ENCODE results near the gene PATE2. TPM values are rescaled to one million over a fixed set of nuclear protein-coding genes. Genes with fewer than 3 reads are reported as not detected.

Gene PATE2
- total and polyA plus RNA-seq, 2 of the 13 experiments (the other 11 are each of a cell fraction or from before 2014, with no cell fraction given) = not detected

DNA sequence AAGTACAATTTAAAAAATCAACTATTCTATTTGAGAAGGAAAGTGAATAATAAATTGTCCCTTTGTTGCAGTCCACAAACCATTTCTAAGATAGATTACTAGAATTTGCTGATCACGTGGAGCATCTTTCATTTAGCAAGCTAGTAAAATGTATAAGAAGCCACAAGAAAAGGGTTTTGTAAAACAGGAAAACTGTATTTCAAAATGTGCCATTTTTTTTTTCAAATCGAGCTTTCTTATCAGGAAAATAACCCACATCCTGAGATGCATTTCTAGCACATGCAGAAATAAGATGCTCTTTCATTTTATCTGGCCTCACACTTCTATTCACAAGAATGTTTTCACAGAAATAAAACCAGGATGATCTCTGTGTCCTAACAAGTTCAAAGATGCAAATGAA, 6.0 kb upstream of the PATE2 start (continued):
- TF ChIP-seq ZNF724P (CRISPR knock-in tag; IDR thresholded peaks at IDR 0.05; ENCODE audit: borderline replicate concordance) (no peak), SIX4 (CRISPR knock-in tag; IDR thresholded peaks at IDR 0.05) (no peak), ARNT2 (CRISPR knock-in tag; IDR thresholded peaks at IDR 0.05; ENCODE audit: low read depth) (no peak), ZNF225 (CRISPR knock-in tag; IDR thresholded peaks at IDR 0.05) (no peak)
- TF ChIP-seq, protein P1, sequence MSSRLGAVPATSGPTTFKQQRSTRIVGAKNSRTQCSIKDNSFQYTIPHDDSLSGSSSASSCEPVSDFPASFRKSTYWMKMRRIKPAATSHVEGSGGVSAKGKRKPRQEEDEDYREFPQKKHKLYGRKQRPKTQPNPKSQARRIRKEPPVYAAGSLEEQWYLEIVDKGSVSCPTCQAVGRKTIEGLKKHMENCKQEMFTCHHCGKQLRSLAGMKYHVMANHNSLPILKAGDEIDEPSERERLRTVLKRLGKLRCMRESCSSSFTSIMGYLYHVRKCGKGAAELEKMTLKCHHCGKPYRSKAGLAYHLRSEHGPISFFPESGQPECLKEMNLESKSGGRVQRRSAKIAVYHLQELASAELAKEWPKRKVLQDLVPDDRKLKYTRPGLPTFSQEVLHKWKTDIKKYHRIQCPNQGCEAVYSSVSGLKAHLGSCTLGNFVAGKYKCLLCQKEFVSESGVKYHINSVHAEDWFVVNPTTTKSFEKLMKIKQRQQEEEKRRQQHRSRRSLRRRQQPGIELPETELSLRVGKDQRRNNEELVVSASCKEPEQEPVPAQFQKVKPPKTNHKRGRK (CRISPR knock-in tag; IDR thresholded peaks at IDR 0.05) = no peak
- TF ChIP-seq, protein P2, sequence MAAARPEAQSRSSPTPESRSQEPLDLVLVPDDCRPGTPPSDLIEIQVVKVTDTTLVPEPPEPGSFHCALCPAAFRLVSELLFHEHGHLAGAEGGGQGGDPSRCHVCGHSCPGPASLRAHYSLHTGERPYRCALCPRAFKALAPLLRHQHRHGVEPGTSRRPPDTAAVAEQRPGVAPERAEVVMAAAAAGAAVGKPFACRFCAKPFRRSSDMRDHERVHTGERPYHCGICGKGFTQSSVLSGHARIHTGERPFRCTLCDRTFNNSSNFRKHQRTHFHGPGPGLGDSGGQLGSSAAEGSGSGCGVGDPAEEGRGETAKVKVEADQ (CRISPR knock-in tag; IDR thresholded peaks at IDR 0.05; ENCODE audit: borderline replicate concordance) = no peak

DNA sequence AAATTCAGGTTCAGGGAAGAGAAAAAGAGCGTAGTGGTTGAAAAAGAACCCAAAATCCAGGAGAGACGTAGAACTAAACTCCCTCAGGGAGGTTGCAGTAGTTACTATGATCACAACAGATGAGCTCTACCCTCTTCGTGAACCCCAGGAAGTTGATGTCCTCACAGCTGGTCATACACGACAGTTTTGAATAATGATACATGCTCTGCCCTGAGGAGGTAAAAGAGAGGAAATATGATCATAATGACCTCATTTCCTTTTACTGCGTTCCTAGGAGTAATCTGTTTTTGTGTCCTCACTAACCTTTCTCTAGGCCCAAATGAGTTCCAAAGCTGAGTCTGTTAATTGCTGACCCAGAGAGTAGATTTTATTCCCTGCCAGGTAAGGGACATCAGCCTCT, 1.3 kb downstream of the PATE2 start:
- Histone ChIP-seq H3K9me3 (ENCODE audit: low read length) (no peaks in the 10 kb centered on the region), H3K4me2 (ENCODE audit: low read depth, low read length) (no peak overlapping the region), H3K36me3 (replicated peaks in 1 of 2; ENCODE audit: control insufficient read depth in 1 of 2, insufficient read depth in 2 of 2, low read length in 2 of 2) (no peaks in the 10 kb centered on the region), H2AFZ (ENCODE audit: low read length) (no peak overlapping the region), H3K4me1 (ENCODE audit: insufficient read depth, low read length) (no peaks in the 10 kb centered on the region), H3K27me3 (ENCODE audit: control insufficient read depth in 1 of 2, insufficient read depth in 2 of 2, low read length in 2 of 2) (peaks cover 1 to 2% of the 10 kb centered on the region in 2 experiments; a peak in 1 of 5 replicates), H3K27ac (ENCODE audit: extremely low read length, insufficient read depth, low read length) (no peak overlapping the region), H4K20me1 (ENCODE audit: insufficient read depth, low read length) (no peaks in the 10 kb centered on the region), H3K79me2 (ENCODE audit: insufficient read depth, low read length) (no peaks in the 10 kb centered on the region), H3K4me3 (replicated peaks in 1 of 3; ENCODE audit: insufficient read depth in 1 of 3, low read depth in 2 of 3, low read length in 3 of 3) (no peak overlapping the region), H3K9ac (ENCODE audit: insufficient read depth, low read depth, low read length) (no peak overlapping the region)
- no TSS peak for BruUV-seq (replicated peaks)
- ChIA-PET POLR2A (no interaction called here), CTCF (ENCODE audit: low intra/inter-chr PET ratio, low total read pairs) (no interaction called here)
- in situ Hi-C loops (cut with HindIII; ENCODE audit: extremely low pct_ligation_motif_present, low pct_unique_long_range_greater_than_20kb) (no loop called here), intact Hi-C loops (cut with micrococcal nuclease; ENCODE audit: unreplicated experiment) (no loop called here)
- no peak for DNase-seq (ENCODE audit: low spot score)
- no peak for FAIRE-seq
- TF ChIP-seq, protein P3, sequence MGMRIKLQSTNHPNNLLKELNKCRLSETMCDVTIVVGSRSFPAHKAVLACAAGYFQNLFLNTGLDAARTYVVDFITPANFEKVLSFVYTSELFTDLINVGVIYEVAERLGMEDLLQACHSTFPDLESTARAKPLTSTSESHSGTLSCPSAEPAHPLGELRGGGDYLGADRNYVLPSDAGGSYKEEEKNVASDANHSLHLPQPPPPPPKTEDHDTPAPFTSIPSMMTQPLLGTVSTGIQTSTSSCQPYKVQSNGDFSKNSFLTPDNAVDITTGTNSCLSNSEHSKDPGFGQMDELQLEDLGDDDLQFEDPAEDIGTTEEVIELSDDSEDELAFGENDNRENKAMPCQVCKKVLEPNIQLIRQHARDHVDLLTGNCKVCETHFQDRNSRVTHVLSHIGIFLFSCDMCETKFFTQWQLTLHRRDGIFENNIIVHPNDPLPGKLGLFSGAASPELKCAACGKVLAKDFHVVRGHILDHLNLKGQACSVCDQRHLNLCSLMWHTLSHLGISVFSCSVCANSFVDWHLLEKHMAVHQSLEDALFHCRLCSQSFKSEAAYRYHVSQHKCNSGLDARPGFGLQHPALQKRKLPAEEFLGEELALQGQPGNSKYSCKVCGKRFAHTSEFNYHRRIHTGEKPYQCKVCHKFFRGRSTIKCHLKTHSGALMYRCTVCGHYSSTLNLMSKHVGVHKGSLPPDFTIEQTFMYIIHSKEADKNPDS (CRISPR knock-in tag; IDR thresholded peaks at IDR 0.05) = no peak
- TF ChIP-seq GATA4 (IDR thresholded peaks at IDR 0.05; ENCODE audit: borderline replicate concordance, low read depth) = no peak
- TF ChIP-seq ATF7 (IDR thresholded peaks at IDR 0.05) = peak; percentile 26; the same call in 1 of the 2 replicates
- no peak for TF ChIP-seq ATF7 (CRISPR knock-in tag; IDR thresholded peaks at IDR 0.05)
- no peak for TF ChIP-seq KDM5B (CRISPR knock-in tag; IDR thresholded peaks at IDR 0.05; ENCODE audit: borderline replicate concordance)
- TF ChIP-seq, protein P4, sequence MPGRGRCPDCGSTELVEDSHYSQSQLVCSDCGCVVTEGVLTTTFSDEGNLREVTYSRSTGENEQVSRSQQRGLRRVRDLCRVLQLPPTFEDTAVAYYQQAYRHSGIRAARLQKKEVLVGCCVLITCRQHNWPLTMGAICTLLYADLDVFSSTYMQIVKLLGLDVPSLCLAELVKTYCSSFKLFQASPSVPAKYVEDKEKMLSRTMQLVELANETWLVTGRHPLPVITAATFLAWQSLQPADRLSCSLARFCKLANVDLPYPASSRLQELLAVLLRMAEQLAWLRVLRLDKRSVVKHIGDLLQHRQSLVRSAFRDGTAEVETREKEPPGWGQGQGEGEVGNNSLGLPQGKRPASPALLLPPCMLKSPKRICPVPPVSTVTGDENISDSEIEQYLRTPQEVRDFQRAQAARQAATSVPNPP (CRISPR knock-in tag; IDR thresholded peaks at IDR 0.05) = no peak
- TF ChIP-seq IKZF4 (CRISPR knock-in tag; IDR thresholded peaks at IDR 0.05; ENCODE audit: borderline replicate concordance, low read depth, not compliant biosample characterization) = no peak
- TF ChIP-seq FOSL1 (CRISPR knock-in tag; IDR thresholded peaks at IDR 0.05; ENCODE audit: borderline replicate concordance) = no peak
- no peak for TF ChIP-seq HNRNPH1 (optimal IDR thresholded peaks at IDR 0.05; ENCODE audit: low read depth, low read length)
- ATAC-seq = no peak
- 6% methylated on average over 5 of the region's 5 CpGs for WGBS (ENCODE audit: low lambda C conversion rate)

All from HepG2 (cell line).